SK-N-SH (cell line): ENCODE data around the gene NLRP11. TPM values are rescaled to one million over a fixed set of nuclear protein-coding genes. Genes with fewer than 3 reads are reported as not detected.
"Not testable (repeated sequence)": the region's sequence is repeated elsewhere in the genome, so short reads cannot be mapped to it uniquely, and the experiment has no call there.

Experiments used
- CTCF ChIA-PET: fragments of 300-600, 350-600 bp; formaldehyde crosslinking; extraction: SDS; loops from one replicate; lab custom pipeline; 2021; lab: Yijun Ruan, JAX
- POLR2A ChIA-PET: fragments of 350-600 bp; sonication (Branson Sonifier 250); formaldehyde crosslinking; extraction: SDS; loops from one replicate; lab custom pipeline; 2020; ENCODE audit warnings: antibody characterized with exemption, inconsistent platforms; lab: Yijun Ruan, JAX
- DNase-seq: peaks from one replicate; pipeline ENCODE4 v3.0.0; 2012
- H2AFZ ChIP-seq: fragments of 200-600 bp; sonication (generic); 2 replicates; pipeline ENCODE4 v1.8.1; 2016; ENCODE audit warnings: antibody characterized with exemption, mild to moderate bottlenecking, low read depth
- H3F3A ChIP-seq: fragments of 200-600 bp; sonication (generic); replicated peaks from 2 replicates; pipeline ENCODE3; 2016; ENCODE audit warnings: antibody characterized with exemption, mild to moderate bottlenecking; ENCODE audit not compliant: insufficient read depth
- H3K27ac ChIP-seq, 2 experiments: fragments of 200-500 bp in 1 of 2; fragments of 200-600 bp in 1 of 2; sonication (Bioruptor generic) in 1 of 2; sonication (generic), shearing (Covaris generic) in 1 of 2; 2 replicates each; pipeline versions ENCODE4 v1.5.1 to v1.6.1; 2014 to 2016; ENCODE audit warnings: low read depth in 2 of 2, inconsistent platforms in 1 of 2, low read length in 1 of 2, mild to moderate bottlenecking in 1 of 2, mixed read lengths in 1 of 2
- H3K27me3 ChIP-seq: fragments of 200-600 bp; sonication (generic), shearing (Covaris generic); 2 replicates; pipeline ENCODE4 v1.6.1; 2016; ENCODE audit warnings: mixed run types; ENCODE audit not compliant: insufficient read depth
- H3K36me3 ChIP-seq, 2 experiments: fragments of 200-500 bp in 1 of 2; fragments of 200-600 bp in 1 of 2; sonication (Bioruptor generic) in 1 of 2; sonication (generic) in 1 of 2; replicated peaks in 1 of 2; 2 replicates each; pipeline versions ENCODE3 to v1.5.1; 2014 to 2016; ENCODE audit warnings: low read length in 1 of 2, mild to moderate bottlenecking in 1 of 2; ENCODE audit not compliant: insufficient read depth in 2 of 2, control insufficient read depth in 1 of 2
- H3K4me1 ChIP-seq, 2 experiments: fragments of 200-500 bp in 1 of 2; fragments of 200-600 bp in 1 of 2; sonication (Bioruptor generic) in 1 of 2; sonication (generic), shearing (Covaris generic) in 1 of 2; 2 replicates each; pipeline versions ENCODE4 v1.5.1 to v1.6.1; 2014 to 2016; ENCODE audit warnings: low read depth in 1 of 2, low read length in 1 of 2, mixed run types in 1 of 2; ENCODE audit not compliant: insufficient read depth in 2 of 2, control insufficient read depth in 1 of 2
- H3K4me2 ChIP-seq: fragments of 200-600 bp; sonication (generic), shearing (Covaris generic); 2 replicates; pipeline ENCODE4 v1.6.1; 2017; ENCODE audit warnings: mixed run types
- H3K4me3 ChIP-seq, 2 experiments: fragments of 200-500 bp in 1 of 2; fragments of 200-600 bp in 1 of 2; sonication (Bioruptor generic) in 1 of 2; sonication (generic), shearing (Covaris generic) in 1 of 2; 2 replicates each; pipeline versions ENCODE4 v1.5.1 to v1.8.1; 2014 to 2016; ENCODE audit warnings: low read depth in 2 of 2, inconsistent platforms in 1 of 2, low read length in 1 of 2, mild to moderate bottlenecking in 1 of 2, mixed read lengths in 1 of 2, moderate library complexity in 1 of 2
- H3K79me2 ChIP-seq: fragments of 200-600 bp; sonication (generic); 2 replicates; pipeline ENCODE4 v1.8.1; 2017; ENCODE audit warnings: mild to moderate bottlenecking; ENCODE audit not compliant: insufficient read depth
- H3K9ac ChIP-seq: fragments of 200-600 bp; sonication (generic); 2 replicates; pipeline ENCODE4 v1.6.1; 2017; ENCODE audit warnings: mixed run types
- H3K9me2 ChIP-seq: fragments of 200-600 bp; sonication (generic); 2 replicates; pipeline ENCODE4 v1.6.1; 2017; ENCODE audit warnings: mixed run types
- H3K9me3 ChIP-seq: fragments of 200-600 bp; sonication (generic); 2 replicates; pipeline ENCODE4 v1.6.1; 2017; ENCODE audit warnings: mixed run types, mild to moderate bottlenecking, moderate library complexity
- H4K20me1 ChIP-seq: fragments of 200-600 bp; sonication (generic); 2 replicates; pipeline ENCODE4 v1.6.1; 2017; ENCODE audit warnings: mild to moderate bottlenecking, mixed run types; ENCODE audit not compliant: insufficient read depth
- EZH2phosphoT487 ChIP-seq: fragments of 200-600 bp; sonication (generic); IDR thresholded peaks from 2 replicates; pipeline ENCODE4 v1.6.1; 2017; ENCODE audit warnings: low read depth, mixed run types, mild to moderate bottlenecking, antibody characterized with exemption, moderate library complexity, borderline replicate concordance
- FOXJ3 ChIP-seq: sonication (generic); formaldehyde crosslinking; IDR thresholded peaks from 2 replicates; pipeline ENCODE4 v1.5.1; 2020; ENCODE audit warnings: mild to moderate bottlenecking, missing genetic modification reagents
- GABPA ChIP-seq: IDR thresholded peaks from 2 replicates; pipeline ENCODE4 v1.4.0; 2012; ENCODE audit warnings: low read depth, mild to moderate bottlenecking
- WGBS: methylation state at CpG from one replicate; pipeline ENCODE4 v1.1.6; 2017; ENCODE audit warnings: low lambda C conversion rate; 5-methylcytosine and 5-hydroxymethylcytosine counted together
- polyA plus RNA-seq, 3 experiments: library from polyadenylated mRNA; depleted of rRNA; stranded (reverse); fragments of >200 nt; gene quantifications; 2 replicates each; pipeline ENCODE4 v1.2.3, GENCODE V29; 2012
- TF ChIP-seq, protein P1 (sequence below): IDR thresholded peaks from 2 replicates; pipeline ENCODE4 v1.4.0; 2012; ENCODE audit warnings: low read depth
- TF ChIP-seq, protein P2 (sequence below): fragments of 150-350 bp; IDR thresholded peaks from 2 replicates; pipeline ENCODE4 v1.6.1; 2017; ENCODE audit warnings: antibody characterized with exemption, low read length, low read depth, borderline replicate concordance
- TF ChIP-seq, protein P3 (sequence below): IDR thresholded peaks from 2 replicates; pipeline ENCODE4 v1.6.1; 2012; ENCODE audit warnings: mild to moderate bottlenecking, low read depth, low read length, moderate library complexity
- TF ChIP-seq, protein P4 (sequence below): fragments of 200-600 bp; sonication (generic); IDR thresholded peaks from 2 replicates; pipeline ENCODE4 v1.6.1; 2017; ENCODE audit warnings: antibody characterized with exemption, mild to moderate bottlenecking, moderate library complexity

Gene NLRP11
- polyA plus RNA-seq, 1 of the 3 experiments (the other 2 are of a cell fraction): 0.02 TPM

- Histone ChIP-seq H3K36me3 (no peaks in the 10 kb centered on the region), H3K27me3 (peaks cover 16% of the 10 kb centered on the region; the same call in 1 of the 2 replicates), H3K9me2 (no peaks in the 10 kb centered on the region)
- DNase-seq: no peak
- TF ChIP-seq FOXJ3 (CRISPR knock-in tag) (no peak), EZH2phosphoT487 (no peak), GABPA (no peak)
- TF ChIP-seq, all 33 proteins: peak for 0
- WGBS: 4% methylated on average over 5 of the region's 5 CpGs
- Histone ChIP-seq H4K20me1 (no peaks in the 10 kb centered on the region), H3F3A (no peaks in the 10 kb centered on the region), H3K79me2 (no peaks in the 10 kb centered on the region), H3K4me3 (no peak overlapping the region), H3K4me1 (no peaks in the 10 kb centered on the region), H3K27ac (no peak overlapping the region), H2AFZ (no peak overlapping the region), H3K4me2 (no peak overlapping the region), H3K9me3 (no peaks in the 10 kb centered on the region), H3K9ac (no peak overlapping the region)
- ChIA-PET POLR2A (no interaction called here), CTCF (no interaction called here)
Observed at GRCh38 chr19:55781112-55781511, 50.7 kb downstream of the NLRP11 start.

DNA sequence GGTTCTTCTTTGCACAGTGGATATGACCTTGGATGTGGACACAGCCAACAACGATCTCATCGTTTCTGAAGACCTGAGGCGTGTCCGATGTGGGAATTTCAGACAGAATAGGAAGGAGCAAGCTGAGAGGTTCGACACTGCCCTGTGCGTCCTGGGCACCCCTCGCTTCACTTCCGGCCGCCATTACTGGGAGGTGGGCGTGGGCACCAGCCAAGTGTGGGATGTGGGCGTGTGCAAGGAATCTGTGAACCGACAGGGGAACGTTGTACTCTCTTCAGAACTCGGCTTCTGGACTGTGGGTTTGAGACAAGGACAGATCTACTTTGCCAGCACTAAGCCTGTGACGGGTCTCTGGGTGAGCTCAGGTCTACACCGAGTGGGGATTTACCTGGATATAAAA, 53.5 kb downstream of the NLRP11 start:
- POLR2A ChIA-PET: no interaction called here
- Histone ChIP-seq H2AFZ (no peak overlapping the region), H3K27ac (no peak overlapping the region), H4K20me1 (no peaks in the 10 kb centered on the region), H3F3A (no peaks in the 10 kb centered on the region), H3K27me3 (peaks cover 23% of the 10 kb centered on the region), H3K9me2 (no peaks in the 10 kb centered on the region), H3K36me3 (no peaks in the 10 kb centered on the region), H3K4me1 (no peaks in the 10 kb centered on the region), H3K9me3 (no peaks in the 10 kb centered on the region), H3K4me2 (no peak overlapping the region), H3K4me3 (no peak overlapping the region), H3K9ac (no peak overlapping the region), H3K79me2 (no peaks in the 10 kb centered on the region)
- CTCF ChIA-PET: no interaction called here
- WGBS: 7% methylated on average over 6 of the region's 16 CpGs
- no peak for DNase-seq
- TF ChIP-seq, protein P1, sequence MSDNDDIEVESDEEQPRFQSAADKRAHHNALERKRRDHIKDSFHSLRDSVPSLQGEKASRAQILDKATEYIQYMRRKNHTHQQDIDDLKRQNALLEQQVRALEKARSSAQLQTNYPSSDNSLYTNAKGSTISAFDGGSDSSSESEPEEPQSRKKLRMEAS: no peak
- TF ChIP-seq, protein P2, sequence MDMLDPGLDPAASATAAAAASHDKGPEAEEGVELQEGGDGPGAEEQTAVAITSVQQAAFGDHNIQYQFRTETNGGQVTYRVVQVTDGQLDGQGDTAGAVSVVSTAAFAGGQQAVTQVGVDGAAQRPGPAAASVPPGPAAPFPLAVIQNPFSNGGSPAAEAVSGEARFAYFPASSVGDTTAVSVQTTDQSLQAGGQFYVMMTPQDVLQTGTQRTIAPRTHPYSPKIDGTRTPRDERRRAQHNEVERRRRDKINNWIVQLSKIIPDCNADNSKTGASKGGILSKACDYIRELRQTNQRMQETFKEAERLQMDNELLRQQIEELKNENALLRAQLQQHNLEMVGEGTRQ: no peak

DNA sequence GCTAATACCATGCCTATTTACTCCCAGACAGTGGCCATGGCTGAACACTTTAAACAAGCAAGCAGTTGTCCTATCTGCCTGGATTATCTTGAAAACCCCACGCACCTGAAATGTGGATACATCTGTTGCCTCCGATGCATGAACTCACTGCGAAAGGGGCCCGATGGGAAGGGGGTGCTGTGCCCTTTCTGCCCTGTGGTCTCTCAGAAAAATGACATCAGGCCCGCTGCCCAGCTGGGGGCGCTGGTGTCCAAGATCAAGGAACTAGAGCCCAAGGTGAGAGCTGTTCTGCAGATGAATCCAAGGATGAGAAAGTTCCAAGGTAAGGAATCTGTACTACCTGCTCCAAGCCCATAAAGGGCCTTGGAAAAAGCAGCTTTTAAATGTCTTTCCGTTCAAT, 54.3 kb downstream of the NLRP11 start:
- CTCF ChIA-PET: no interaction called here
- POLR2A ChIA-PET: no interaction called here
- TF ChIP-seq, protein P3, sequence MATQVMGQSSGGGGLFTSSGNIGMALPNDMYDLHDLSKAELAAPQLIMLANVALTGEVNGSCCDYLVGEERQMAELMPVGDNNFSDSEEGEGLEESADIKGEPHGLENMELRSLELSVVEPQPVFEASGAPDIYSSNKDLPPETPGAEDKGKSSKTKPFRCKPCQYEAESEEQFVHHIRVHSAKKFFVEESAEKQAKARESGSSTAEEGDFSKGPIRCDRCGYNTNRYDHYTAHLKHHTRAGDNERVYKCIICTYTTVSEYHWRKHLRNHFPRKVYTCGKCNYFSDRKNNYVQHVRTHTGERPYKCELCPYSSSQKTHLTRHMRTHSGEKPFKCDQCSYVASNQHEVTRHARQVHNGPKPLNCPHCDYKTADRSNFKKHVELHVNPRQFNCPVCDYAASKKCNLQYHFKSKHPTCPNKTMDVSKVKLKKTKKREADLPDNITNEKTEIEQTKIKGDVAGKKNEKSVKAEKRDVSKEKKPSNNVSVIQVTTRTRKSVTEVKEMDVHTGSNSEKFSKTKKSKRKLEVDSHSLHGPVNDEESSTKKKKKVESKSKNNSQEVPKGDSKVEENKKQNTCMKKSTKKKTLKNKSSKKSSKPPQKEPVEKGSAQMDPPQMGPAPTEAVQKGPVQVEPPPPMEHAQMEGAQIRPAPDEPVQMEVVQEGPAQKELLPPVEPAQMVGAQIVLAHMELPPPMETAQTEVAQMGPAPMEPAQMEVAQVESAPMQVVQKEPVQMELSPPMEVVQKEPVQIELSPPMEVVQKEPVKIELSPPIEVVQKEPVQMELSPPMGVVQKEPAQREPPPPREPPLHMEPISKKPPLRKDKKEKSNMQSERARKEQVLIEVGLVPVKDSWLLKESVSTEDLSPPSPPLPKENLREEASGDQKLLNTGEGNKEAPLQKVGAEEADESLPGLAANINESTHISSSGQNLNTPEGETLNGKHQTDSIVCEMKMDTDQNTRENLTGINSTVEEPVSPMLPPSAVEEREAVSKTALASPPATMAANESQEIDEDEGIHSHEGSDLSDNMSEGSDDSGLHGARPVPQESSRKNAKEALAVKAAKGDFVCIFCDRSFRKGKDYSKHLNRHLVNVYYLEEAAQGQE: no peak
- TF ChIP-seq, protein P4, sequence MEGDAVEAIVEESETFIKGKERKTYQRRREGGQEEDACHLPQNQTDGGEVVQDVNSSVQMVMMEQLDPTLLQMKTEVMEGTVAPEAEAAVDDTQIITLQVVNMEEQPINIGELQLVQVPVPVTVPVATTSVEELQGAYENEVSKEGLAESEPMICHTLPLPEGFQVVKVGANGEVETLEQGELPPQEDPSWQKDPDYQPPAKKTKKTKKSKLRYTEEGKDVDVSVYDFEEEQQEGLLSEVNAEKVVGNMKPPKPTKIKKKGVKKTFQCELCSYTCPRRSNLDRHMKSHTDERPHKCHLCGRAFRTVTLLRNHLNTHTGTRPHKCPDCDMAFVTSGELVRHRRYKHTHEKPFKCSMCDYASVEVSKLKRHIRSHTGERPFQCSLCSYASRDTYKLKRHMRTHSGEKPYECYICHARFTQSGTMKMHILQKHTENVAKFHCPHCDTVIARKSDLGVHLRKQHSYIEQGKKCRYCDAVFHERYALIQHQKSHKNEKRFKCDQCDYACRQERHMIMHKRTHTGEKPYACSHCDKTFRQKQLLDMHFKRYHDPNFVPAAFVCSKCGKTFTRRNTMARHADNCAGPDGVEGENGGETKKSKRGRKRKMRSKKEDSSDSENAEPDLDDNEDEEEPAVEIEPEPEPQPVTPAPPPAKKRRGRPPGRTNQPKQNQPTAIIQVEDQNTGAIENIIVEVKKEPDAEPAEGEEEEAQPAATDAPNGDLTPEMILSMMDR: peak; percentile 32
- Histone ChIP-seq H3K79me2 (no peaks in the 10 kb centered on the region), H3K9me2 (no peaks in the 10 kb centered on the region), H3K27me3 (peaks cover 23% of the 10 kb centered on the region), H3F3A (no peaks in the 10 kb centered on the region), H3K9ac (no peak overlapping the region), H3K4me1 (no peaks in the 10 kb centered on the region), H3K36me3 (no peaks in the 10 kb centered on the region), H4K20me1 (no peaks in the 10 kb centered on the region), H3K4me2 (no peak overlapping the region), H2AFZ (no peak overlapping the region), H3K27ac (no peak overlapping the region), H3K4me3 (no peak overlapping the region), H3K9me3 (no peaks in the 10 kb centered on the region)
- 13% methylated on average over 7 of the region's 7 CpGs for WGBS
- DNase-seq: peak; percentile 13

- H3K4me3 ChIP-seq, H3K9me3 ChIP-seq, H3K4me1 ChIP-seq, H3K27ac ChIP-seq, H2AFZ ChIP-seq, H3K9me2 ChIP-seq, DNase-seq, CTCF ChIA-PET, H3K36me3 ChIP-seq, H3K9ac ChIP-seq, H3K79me2 ChIP-seq, H4K20me1 ChIP-seq, POLR2A ChIA-PET, H3F3A ChIP-seq, H3K4me2 ChIP-seq: not testable (repeated sequence)
- peaks cover 12% of the 10 kb centered on the region; the same call in 1 of the 2 replicates for H3K27me3 ChIP-seq
- WGBS: 0% methylated on average over 3 of the region's 3 CpGs
Observed at GRCh38 chr19:55769632-55770031, 62.2 kb downstream of the NLRP11 start.
